RWPE2 (cell line): ENCODE data around the gene DDAH1.

ENCODE experiments used
- ATAC-seq: fragments of 200-7000 bp; cut with Tn5 transposase; 3 replicates; pipeline ENCODE4 v1.9.1; 2021; ENCODE audit warnings: low read depth
- DNase-seq: peaks from one replicate; pipeline ENCODE4 v3.0.0-alpha.2; 2020; ENCODE audit warnings: low spot score
- H3K27ac ChIP-seq: fragments of 450-650 bp; 2 replicates; pipeline ENCODE4 v1.5.1; 2017; ENCODE audit warnings: mild to moderate bottlenecking; ENCODE audit not compliant: poor library complexity, severe bottlenecking
- H3K27me3 ChIP-seq: fragments of 250-450 bp; sonication (Bioruptor Pico); 2 replicates; pipeline ENCODE4 v1.5.1; 2021; ENCODE audit warnings: mild to moderate bottlenecking, moderate library complexity; ENCODE audit not compliant: insufficient read depth, poor library complexity, severe bottlenecking
- H3K36me3 ChIP-seq: fragments of 250-450 bp; sonication (Bioruptor Pico); 2 replicates; pipeline ENCODE4 v1.5.1; 2020; ENCODE audit warnings: low read depth, mild to moderate bottlenecking, moderate library complexity
- H3K4me1 ChIP-seq: fragments of 250-450 bp; sonication (Bioruptor Pico); 2 replicates; pipeline ENCODE4 v1.5.1; 2021; ENCODE audit warnings: mild to moderate bottlenecking, moderate library complexity; ENCODE audit not compliant: insufficient read depth, poor library complexity, severe bottlenecking
- H3K4me3 ChIP-seq: fragments of 250-450 bp; sonication (Bioruptor Pico); 2 replicates; pipeline ENCODE4 v1.5.1; 2021; ENCODE audit warnings: mild to moderate bottlenecking, moderate library complexity; ENCODE audit not compliant: severe bottlenecking
- H3K9me3 ChIP-seq: fragments of 250-450 bp; sonication (Bioruptor Pico); 2 replicates; pipeline ENCODE4 v1.5.1; 2021; ENCODE audit warnings: mild to moderate bottlenecking, moderate library complexity; ENCODE audit not compliant: severe bottlenecking
- CTCF ChIP-seq: fragments of 450-650 bp; IDR thresholded peaks from one replicate; pipeline ENCODE4 v1.5.1; 2017; ENCODE audit warnings: mild to moderate bottlenecking, moderate library complexity; ENCODE audit not compliant: poor library complexity, severe bottlenecking

The DDAH1 gene

GRCh38 chr1:85308833-85309350 lies 156.1 kb downstream of the DDAH1 start:
- TF ChIP-seq CTCF = no peak
- H3K4me1 ChIP-seq = peaks cover 10% of the 10 kb centered on the region
- ATAC-seq = no peak
- H3K9me3 ChIP-seq = no peaks in the 10 kb centered on the region
- H3K27ac ChIP-seq = no peak overlapping the region
- H3K4me3 ChIP-seq = no peak overlapping the region
- DNase-seq = no peak
- no peaks in the 10 kb centered on the region for H3K27me3 ChIP-seq
- no peaks in the 10 kb centered on the region for H3K36me3 ChIP-seq

GRCh38 chr1:85307987-85308832 lies 156.7 kb downstream of the DDAH1 start:
- DNase-seq (peak; percentile 81), ATAC-seq (peak; percentile 98)
- H3K36me3 ChIP-seq = no peaks in the 10 kb centered on the region
- TF ChIP-seq CTCF = peak; percentile 99
- no peaks in the 10 kb centered on the region for H3K27me3 ChIP-seq
- no peaks in the 10 kb centered on the region for H3K9me3 ChIP-seq
- H3K27ac ChIP-seq = no peak overlapping the region
- peaks cover 4% of the 10 kb centered on the region for H3K4me1 ChIP-seq
- no peak overlapping the region for H3K4me3 ChIP-seq

- H3K4me1 ChIP-seq = peaks cover 4% of the 10 kb centered on the region
- H3K9me3 ChIP-seq = no peaks in the 10 kb centered on the region
- no peak overlapping the region for H3K4me3 ChIP-seq
- DNase-seq = no peak
- no peak for TF ChIP-seq CTCF
- H3K36me3 ChIP-seq = no peaks in the 10 kb centered on the region
- no peak for ATAC-seq
- no peak overlapping the region for H3K27ac ChIP-seq
- H3K27me3 ChIP-seq = no peaks in the 10 kb centered on the region
These were observed 158.7 kb downstream of the DDAH1 start for GRCh38 chr1:85306236-85306635.

GRCh38 chr1:85303440-85304162 lies 161.4 kb downstream of the DDAH1 start:
- Histone ChIP-seq H3K27me3 (no peaks in the 10 kb centered on the region), H3K27ac (no peak overlapping the region), H3K4me1 (peaks cover under 1% of the 10 kb centered on the region), H3K36me3 (no peaks in the 10 kb centered on the region), H3K9me3 (no peaks in the 10 kb centered on the region), H3K4me3 (no peak overlapping the region)
- ATAC-seq (no peak), DNase-seq (no peak)
- TF ChIP-seq CTCF = no peak
